Choroid plexus epithelial cell (primary cell): ENCODE data around the gene OGG1.

Source experiments
- DNase-seq: peaks from one replicate; pipeline ENCODE4 v3.0.0-alpha.2; 2010; ENCODE audit warnings: low read depth
- H3K4me3 ChIP-seq: 2 replicates; pipeline ENCODE4 v1.5.1; 2011; ENCODE audit warnings: low read depth, mild to moderate bottlenecking, control low read depth, low read length, moderate library complexity
- TF ChIP-seq, protein P1 (sequence below): conservative IDR thresholded peaks from 2 replicates; pipeline ENCODE4 v1.5.1; 2011; ENCODE audit warnings: low read depth, mild to moderate bottlenecking, control low read depth, inconsistent platforms, low read length, moderate library complexity

The OGG1 gene

DNA sequence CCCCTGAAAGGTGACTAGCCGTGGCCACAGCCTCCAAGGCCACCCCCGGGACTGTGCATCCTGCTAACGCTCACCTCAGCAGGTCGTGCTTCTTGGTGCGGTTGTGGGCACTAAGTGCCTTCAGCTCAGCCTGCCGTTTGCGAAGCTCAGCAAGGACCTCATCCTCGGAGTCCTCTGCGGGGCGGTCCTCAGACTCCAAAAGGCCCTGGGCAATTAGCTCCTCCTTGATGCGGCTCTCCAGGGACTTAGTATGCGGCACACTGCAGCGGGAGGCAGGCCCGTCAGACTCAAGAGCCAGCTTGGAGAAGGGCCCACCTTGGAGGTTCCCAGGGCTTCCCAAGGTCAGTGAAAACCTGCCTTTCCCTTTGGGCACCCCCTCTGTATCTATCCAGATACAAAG, 34.2 kb downstream of the OGG1 start:
- no peak for DNase-seq
- TF ChIP-seq, protein P1, sequence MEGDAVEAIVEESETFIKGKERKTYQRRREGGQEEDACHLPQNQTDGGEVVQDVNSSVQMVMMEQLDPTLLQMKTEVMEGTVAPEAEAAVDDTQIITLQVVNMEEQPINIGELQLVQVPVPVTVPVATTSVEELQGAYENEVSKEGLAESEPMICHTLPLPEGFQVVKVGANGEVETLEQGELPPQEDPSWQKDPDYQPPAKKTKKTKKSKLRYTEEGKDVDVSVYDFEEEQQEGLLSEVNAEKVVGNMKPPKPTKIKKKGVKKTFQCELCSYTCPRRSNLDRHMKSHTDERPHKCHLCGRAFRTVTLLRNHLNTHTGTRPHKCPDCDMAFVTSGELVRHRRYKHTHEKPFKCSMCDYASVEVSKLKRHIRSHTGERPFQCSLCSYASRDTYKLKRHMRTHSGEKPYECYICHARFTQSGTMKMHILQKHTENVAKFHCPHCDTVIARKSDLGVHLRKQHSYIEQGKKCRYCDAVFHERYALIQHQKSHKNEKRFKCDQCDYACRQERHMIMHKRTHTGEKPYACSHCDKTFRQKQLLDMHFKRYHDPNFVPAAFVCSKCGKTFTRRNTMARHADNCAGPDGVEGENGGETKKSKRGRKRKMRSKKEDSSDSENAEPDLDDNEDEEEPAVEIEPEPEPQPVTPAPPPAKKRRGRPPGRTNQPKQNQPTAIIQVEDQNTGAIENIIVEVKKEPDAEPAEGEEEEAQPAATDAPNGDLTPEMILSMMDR: no peak

DNA sequence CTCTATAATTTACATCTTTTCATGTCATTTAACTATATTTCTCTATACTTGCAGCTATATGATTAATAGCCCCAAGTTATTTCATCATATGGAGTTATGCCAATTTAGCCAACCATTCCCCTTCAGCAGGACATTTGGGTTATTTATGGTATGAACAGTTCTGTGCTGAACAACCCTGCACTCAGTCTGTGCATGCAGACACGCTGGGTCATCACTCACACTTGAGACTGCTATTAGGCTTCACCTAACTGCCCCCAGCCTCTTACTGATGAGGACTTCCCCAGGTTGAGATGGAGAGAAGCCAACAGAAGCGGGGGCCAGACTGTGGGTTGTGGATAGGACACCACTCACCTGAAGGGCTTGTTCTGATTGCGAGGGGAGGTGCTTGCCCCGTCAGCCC, 35.2 kb downstream of the OGG1 start:
- DNase-seq: peak; percentile 52

More for the DNA sequence above, 34.2 kb downstream of the OGG1 start:
- H3K4me3 ChIP-seq: no peak overlapping the region

DNA sequence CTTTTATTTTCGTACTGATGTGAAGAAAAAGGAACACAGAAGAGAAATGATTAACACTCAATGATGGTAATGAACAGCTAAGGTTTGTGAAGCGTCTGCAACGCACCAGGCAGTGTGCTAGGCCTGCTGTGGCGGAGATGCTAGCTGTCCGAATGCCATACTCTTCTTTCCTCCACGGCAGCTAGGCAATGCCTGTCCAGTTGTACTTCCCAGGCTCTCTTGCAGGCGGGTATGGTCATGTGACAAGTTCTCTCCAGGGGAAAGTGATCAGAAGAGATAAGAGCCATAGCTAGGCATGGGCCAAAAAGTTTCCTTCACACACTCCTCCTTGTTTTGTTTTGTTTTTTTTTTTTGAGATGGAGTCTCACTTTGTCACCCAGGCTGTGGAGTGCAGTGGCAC, 35.9 kb downstream of the OGG1 start:
- H3K4me3 ChIP-seq: no peak overlapping the region
- no peak for DNase-seq
- TF ChIP-seq, protein P1: no peak

More for the DNA sequence above, 35.2 kb downstream of the OGG1 start:
- TF ChIP-seq, protein P1: no peak
- H3K4me3 ChIP-seq: no peak overlapping the region

DNA sequence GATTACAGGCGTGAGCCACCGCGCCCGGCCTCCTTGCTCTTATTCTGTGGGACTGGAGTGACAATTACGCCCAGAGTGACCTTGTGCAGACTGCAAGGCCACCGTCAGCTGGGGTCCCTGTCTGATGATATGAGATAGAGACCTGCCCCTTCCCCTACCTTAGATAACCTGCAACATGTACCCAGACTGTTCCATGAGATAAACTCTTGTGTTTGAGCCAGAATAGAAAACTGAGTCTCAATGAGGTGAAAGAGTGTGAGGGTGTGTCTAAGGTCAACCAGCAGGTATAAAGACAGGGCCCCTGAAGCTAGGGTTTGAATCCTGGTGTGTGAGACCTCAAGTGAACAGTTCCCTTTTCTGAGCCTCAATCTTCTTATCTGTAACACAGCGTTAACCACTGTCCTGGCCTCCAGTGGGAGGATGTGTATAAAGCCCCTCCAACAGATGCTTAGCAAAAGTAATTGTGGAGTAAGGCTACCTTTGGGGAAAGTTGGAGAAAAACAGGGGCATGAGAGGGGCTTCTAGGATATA, 36.5 kb downstream of the OGG1 start:
- no peak for DNase-seq
- H3K4me3 ChIP-seq: no peak overlapping the region
- TF ChIP-seq, protein P1: no peak

DNA sequence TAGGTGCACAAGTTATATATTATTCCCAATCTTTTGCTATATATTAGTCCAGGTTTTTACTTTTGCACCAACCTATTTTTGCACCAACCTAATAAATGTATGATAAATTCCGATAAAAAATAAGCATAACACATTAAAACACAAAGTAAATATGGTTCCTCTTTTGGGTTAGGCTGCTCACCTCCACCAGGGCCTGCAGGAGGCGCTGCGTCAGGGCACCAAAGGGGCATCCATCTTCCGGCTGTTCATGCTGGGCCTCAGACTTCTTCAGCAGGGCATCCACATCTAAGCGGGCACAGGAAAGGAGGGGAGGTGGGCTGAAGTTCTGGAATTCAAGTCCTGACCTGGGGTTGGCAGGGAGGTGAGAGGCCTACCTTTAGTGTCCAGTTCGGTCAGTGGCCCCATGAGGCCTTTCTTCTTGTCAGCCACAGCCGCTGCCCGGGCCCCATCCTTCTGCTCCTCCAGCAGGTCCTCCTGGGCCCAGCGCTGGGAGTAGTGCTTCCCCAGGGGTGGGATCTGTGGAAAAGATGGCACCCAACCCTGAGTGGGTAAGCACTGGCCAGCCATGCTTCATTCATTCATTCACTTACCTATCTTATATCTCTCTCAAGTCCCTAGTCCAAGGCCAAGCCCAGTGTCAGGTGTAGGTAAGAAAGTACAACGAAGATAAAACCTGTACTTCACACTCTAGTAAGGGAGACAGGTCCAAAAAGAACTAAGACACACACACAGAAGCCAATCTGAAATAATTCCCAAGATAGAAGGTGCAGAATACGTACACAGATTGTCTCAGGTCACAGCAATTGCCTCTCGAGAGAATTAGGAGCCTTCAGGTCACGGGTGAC, 37.3 kb downstream of the OGG1 start:
- DNase-seq: no peak

DNA sequence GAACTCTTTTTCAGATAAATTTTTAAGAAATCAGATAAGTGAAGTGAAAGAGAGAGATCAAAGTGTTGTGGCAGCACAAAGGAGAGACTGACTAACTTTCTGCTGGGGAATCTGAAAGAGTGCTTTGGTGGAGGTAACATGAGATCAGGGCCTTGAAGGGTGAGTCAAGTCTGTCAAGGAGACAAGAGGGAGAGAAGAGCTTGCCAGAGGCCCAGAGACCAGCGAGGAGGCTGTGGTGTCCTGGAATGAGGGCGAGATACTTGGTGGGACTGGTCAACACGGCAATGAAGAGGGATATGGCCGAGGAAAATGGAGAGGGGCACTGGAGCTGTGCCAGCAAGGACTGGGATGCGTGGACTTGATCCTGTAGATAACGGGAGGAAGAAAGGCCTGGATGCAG, 38.0 kb downstream of the OGG1 start:
- no peak overlapping the region for H3K4me3 ChIP-seq
- TF ChIP-seq, protein P1: no peak
- no peak for DNase-seq

More for the DNA sequence above, 37.3 kb downstream of the OGG1 start:
- no peak overlapping the region for H3K4me3 ChIP-seq
- TF ChIP-seq, protein P1: peak; percentile 56

DNA sequence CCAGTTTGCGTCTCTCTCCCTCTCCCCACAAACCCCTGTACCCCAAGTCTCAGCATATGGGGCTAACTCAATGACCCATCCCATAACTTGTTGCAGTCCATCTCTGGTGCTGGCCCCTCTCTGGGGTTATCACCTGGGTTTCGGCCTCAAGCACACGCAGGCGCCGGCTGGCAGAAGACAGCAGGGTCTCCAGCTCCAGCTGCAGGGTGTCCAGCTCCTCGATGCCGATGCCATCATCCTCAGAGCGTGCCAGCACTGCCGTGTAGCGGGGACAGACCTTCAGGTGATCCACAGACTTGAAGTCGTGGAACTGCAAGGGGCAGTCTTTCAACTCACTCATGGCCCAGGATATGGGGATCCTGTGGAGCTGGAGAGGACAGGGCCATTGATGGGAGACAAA, 41.4 kb downstream of the OGG1 start:
- no peak overlapping the region for H3K4me3 ChIP-seq
- DNase-seq: no peak
- TF ChIP-seq, protein P1: no peak
